Osteocyte (in vitro differentiated cells): ENCODE measurements around the gene ZDHHC14. TPM values are rescaled to one million over a fixed set of nuclear protein-coding genes. Genes with fewer than 3 reads are reported as not detected.

Experiments
- DNase-seq: peaks from one replicate; pipeline ENCODE4 v3.0.0; 2021; ENCODE audit warnings: mixed read lengths; ENCODE audit not compliant: unreplicated experiment; ENCODE audit errors: extremely low spot score
- H3K27ac Mint-ChIP-seq: one replicate; pipeline ENCODE4 v1.8.0; 2021; ENCODE audit warnings: mild to moderate bottlenecking, mixed read lengths; ENCODE audit not compliant: unreplicated experiment
- H3K27me3 Mint-ChIP-seq: one replicate; pipeline ENCODE4 v1.8.0; 2021; ENCODE audit warnings: mixed read lengths; ENCODE audit not compliant: unreplicated experiment
- H3K36me3 Mint-ChIP-seq: one replicate; pipeline ENCODE4 v1.8.0; 2021; ENCODE audit warnings: mixed read lengths; ENCODE audit not compliant: unreplicated experiment
- H3K4me1 Mint-ChIP-seq: one replicate; pipeline ENCODE4 v1.8.0; 2021; ENCODE audit warnings: mixed read lengths; ENCODE audit not compliant: unreplicated experiment
- H3K4me3 Mint-ChIP-seq: one replicate; pipeline ENCODE4 v1.8.0; 2021; ENCODE audit warnings: mild to moderate bottlenecking, moderate library complexity, mixed read lengths; ENCODE audit not compliant: unreplicated experiment
- H3K9me3 Mint-ChIP-seq: one replicate; pipeline ENCODE4 v1.8.0; 2021; ENCODE audit warnings: mixed read lengths; ENCODE audit not compliant: unreplicated experiment
- CTCF ChIP-seq: fragments of 200-600 bp; sonication (generic); IDR thresholded peaks from 2 replicates; pipeline ENCODE4 v1.5.0; 2021; ENCODE audit warnings: antibody characterized with exemption, mild to moderate bottlenecking, moderate library complexity
- total RNA-seq: library from RNA; stranded (reverse); gene quantifications from 2 replicates; pipeline ENCODE4 v1.2.1, GENCODE V29; 2021

ZDHHC14 gene
- total RNA-seq, 1 donor from 2014 or later = 9.1 TPM

GRCh38 chr6:157538168-157538567 is 157.2 kb downstream of the ZDHHC14 start:
- Mint-ChIP-seq H3K4me3 (no peak overlapping the region), H3K27ac (no peak overlapping the region)

GRCh38 chr6:157538698-157539097 is 157.7 kb downstream of the ZDHHC14 start:
- no peak for TF ChIP-seq CTCF
- Mint-ChIP-seq H3K27ac (no peak overlapping the region), H3K4me3 (no peak overlapping the region), H3K9me3 (no peaks in the 10 kb centered on the region), H3K36me3 (peaks cover 3% of the 10 kb centered on the region), H3K27me3 (no peaks in the 10 kb centered on the region), H3K4me1 (peaks cover 23% of the 10 kb centered on the region)
- no peak for DNase-seq

More at GRCh38 chr6:157538168-157538567, 157.2 kb downstream of the ZDHHC14 start:
- Mint-ChIP-seq H3K4me1 (peaks cover 27% of the 10 kb centered on the region), H3K36me3 (no peaks in the 10 kb centered on the region), H3K27me3 (no peaks in the 10 kb centered on the region), H3K9me3 (no peaks in the 10 kb centered on the region)
- no peak for DNase-seq
- TF ChIP-seq CTCF = no peak

- no peak for TF ChIP-seq CTCF
- no peaks in the 10 kb centered on the region for H3K27me3 Mint-ChIP-seq
- H3K4me3 Mint-ChIP-seq = no peak overlapping the region
- H3K9me3 Mint-ChIP-seq = no peaks in the 10 kb centered on the region
- H3K36me3 Mint-ChIP-seq = peaks cover 3% of the 10 kb centered on the region
- no peak for DNase-seq
- H3K27ac Mint-ChIP-seq = no peak overlapping the region
- peaks cover 23% of the 10 kb centered on the region for H3K4me1 Mint-ChIP-seq
These were observed 158.4 kb downstream of the ZDHHC14 start for GRCh38 chr6:157539421-157539822.

- Mint-ChIP-seq H3K36me3 (peaks cover 5% of the 10 kb centered on the region), H3K27me3 (no peaks in the 10 kb centered on the region), H3K4me3 (no peak overlapping the region), H3K9me3 (no peaks in the 10 kb centered on the region), H3K4me1 (peaks cover 18% of the 10 kb centered on the region), H3K27ac (no peak overlapping the region)
- no peak for TF ChIP-seq CTCF
- no peak for DNase-seq
These were observed 159.1 kb downstream of the ZDHHC14 start for GRCh38 chr6:157539900-157540752.

GRCh38 chr6:157541618-157542413 is 160.8 kb downstream of the ZDHHC14 start:
- peaks cover 10% of the 10 kb centered on the region for H3K36me3 Mint-ChIP-seq
- peaks cover 3% of the 10 kb centered on the region for H3K4me1 Mint-ChIP-seq
- no peak overlapping the region for H3K4me3 Mint-ChIP-seq
- H3K9me3 Mint-ChIP-seq = no peaks in the 10 kb centered on the region
- no peak for DNase-seq
- no peak overlapping the region for H3K27ac Mint-ChIP-seq
- TF ChIP-seq CTCF = no peak
- H3K27me3 Mint-ChIP-seq = no peaks in the 10 kb centered on the region
